GM21423 (cell line): Measurements from ENCODE around the gene DHRS12.

ENCODE experiments used
- ATAC-seq: cut with Tn5 transposase; IDR thresholded peaks from one replicate; pipeline ENCODE4 v1.9.1; 2021; ENCODE audit warnings: mild to moderate bottlenecking, moderate library complexity; ENCODE audit not compliant: unreplicated experiment

DHRS12 gene

GRCh38 chr13:51803422-51804294, at the start of gene DHRS12:
DHRS12 (minus strand) TSS chr13:51804163; CDS start chr13:51799659, 4,504 bp downstream.
- ATAC-seq = peak; percentile 78

GRCh38 chr13:51849145-51850101, 45.5 kb upstream of the DHRS12 start:
- no peak for ATAC-seq

GRCh38 chr13:51848674-51849073, 44.7 kb upstream of the DHRS12 start:
- no peak for ATAC-seq

GRCh38 chr13:51846756-51847155, 42.8 kb upstream of the DHRS12 start:
- ATAC-seq = no peak

- ATAC-seq = no peak
Measured at GRCh38 chr13:51845574-51846318, 41.8 kb upstream of the DHRS12 start.

GRCh38 chr13:51844862-51845573, 41.1 kb upstream of the DHRS12 start, which contains the start of gene TMEM272:
TMEM272 (minus strand) TSS chr13:51845177; CDS start chr13:51838530, 6,647 bp downstream.
- ATAC-seq = no peak

- no peak for ATAC-seq
Measured at GRCh38 chr13:51843529-51843928, 39.6 kb upstream of the DHRS12 start.

GRCh38 chr13:51841732-51842131, 37.8 kb upstream of the DHRS12 start:
- no peak for ATAC-seq

GRCh38 chr13:51840917-51841316, 37.0 kb upstream of the DHRS12 start:
- ATAC-seq = no peak

GRCh38 chr13:51839711-51840540, 36.0 kb upstream of the DHRS12 start:
- no peak for ATAC-seq

GRCh38 chr13:51838240-51838846, 34.4 kb upstream of the DHRS12 start:
- no peak for ATAC-seq

- no peak for ATAC-seq
Measured at GRCh38 chr13:51837016-51837415, 33.1 kb upstream of the DHRS12 start.

GRCh38 chr13:51834581-51835171, 30.7 kb upstream of the DHRS12 start:
- ATAC-seq = no peak

- no peak for ATAC-seq
Measured at GRCh38 chr13:51833980-51834379, 30.0 kb upstream of the DHRS12 start.

GRCh38 chr13:51832471-51833152, 28.6 kb upstream of the DHRS12 start:
- ATAC-seq = peak; percentile 76

GRCh38 chr13:51831519-51831918, 27.6 kb upstream of the DHRS12 start:
- no peak for ATAC-seq

- no peak for ATAC-seq
Measured at GRCh38 chr13:51829568-51829899, 25.6 kb upstream of the DHRS12 start.
